CD4-positive, alpha-beta T cell (primary cell): ENCODE measurements around the gene TRPM5. TPM values are rescaled to one million over a fixed set of nuclear protein-coding genes. Genes with fewer than 3 reads are reported as not detected.

Experiments
- ATAC-seq: fragments of 200-7000 bp; cut with Tn5 transposase; one replicate; pipeline ENCODE4 v1.10.0; 2022; ENCODE audit warnings: mild to moderate bottlenecking; ENCODE audit not compliant: poor library complexity
- CTCF ChIA-PET: fragments of 350-600 bp; sonication (Branson Sonifier 250); formaldehyde crosslinking; loops from one replicate; lab custom pipeline; 2021; ENCODE audit warnings: antibody characterized with exemption, inconsistent platforms; lab: Charles Lee
- POLR2A ChIA-PET: fragments of 350-600 bp; sonication (Branson Sonifier 250); formaldehyde crosslinking; loops from one replicate; lab custom pipeline; 2021; ENCODE audit warnings: antibody characterized with exemption, inconsistent platforms; lab: Charles Lee
- DNase-seq, 14 experiments: peaks; one replicate each; pipeline ENCODE4 v3.0.0-alpha.2; 2013 to 2020; ENCODE audit warnings: mixed read lengths in 2 of 14
- H3K27ac ChIP-seq, 2 donors: one replicate each; pipeline versions ENCODE4 v1.5.1 to v1.7.0; 2013; ENCODE audit warnings: low read length in 2 of 2, low read depth in 1 of 2, mild to moderate bottlenecking in 1 of 2
- H3K27me3 ChIP-seq, 2 experiments: 1 replicate in 1 of 2; 2 replicates in 1 of 2; pipeline versions ENCODE4 v1.6.1 to v1.7.0; 2013; ENCODE audit warnings: low read length in 2 of 2, control low read depth in 1 of 2, mild to moderate bottlenecking in 1 of 2, moderate library complexity in 1 of 2; ENCODE audit not compliant: insufficient read depth in 2 of 2, control insufficient read depth in 1 of 2
- H3K36me3 ChIP-seq: one replicate; pipeline ENCODE4 v1.6.1; 2013; ENCODE audit warnings: low read length, control low read depth; ENCODE audit not compliant: insufficient read depth
- H3K4me1 ChIP-seq: one replicate; pipeline ENCODE4 v1.6.1; 2013; ENCODE audit warnings: low read length, control low read depth; ENCODE audit not compliant: insufficient read depth
- H3K4me3 ChIP-seq: one replicate; pipeline ENCODE4 v1.5.1; 2013; ENCODE audit warnings: mild to moderate bottlenecking, low read length, moderate library complexity
- H3K9me3 ChIP-seq, 2 experiments: 1 replicate in 1 of 2; 2 replicates in 1 of 2; pipeline versions ENCODE4 v1.6.1 to v1.7.0; 2013; ENCODE audit warnings: low read length in 2 of 2, mild to moderate bottlenecking in 2 of 2, control low read depth in 1 of 2, moderate library complexity in 1 of 2; ENCODE audit not compliant: control insufficient read depth in 1 of 2, insufficient read depth in 1 of 2
- H3K27ac Mint-ChIP-seq: one replicate; pipeline ENCODE4 v1.8.0; 2020; ENCODE audit warnings: mixed read lengths
- H3K27me3 Mint-ChIP-seq: one replicate; pipeline ENCODE4 v1.8.0; 2021; ENCODE audit warnings: mixed read lengths
- H3K36me3 Mint-ChIP-seq: one replicate; pipeline ENCODE4 v1.8.0; 2021; ENCODE audit warnings: low read depth, mixed read lengths
- H3K4me1 Mint-ChIP-seq: one replicate; pipeline ENCODE4 v1.8.0; 2021; ENCODE audit warnings: low read depth, mixed read lengths
- H3K4me3 Mint-ChIP-seq: one replicate; pipeline ENCODE4 v1.8.0; 2020; ENCODE audit warnings: mild to moderate bottlenecking, mixed read lengths
- H3K9me3 Mint-ChIP-seq: one replicate; pipeline ENCODE4 v1.8.0; 2020; ENCODE audit warnings: mixed read lengths
- CTCF ChIP-seq: fragments of 200-600 bp; IDR thresholded peaks from one replicate; pipeline ENCODE4 v1.8.0; 2022; ENCODE audit warnings: antibody characterized with exemption, mild to moderate bottlenecking
- intact Hi-C, 2 experiments: fragments of 100-400 bp; cut with DNase I in 1 of 2; cut with micrococcal nuclease in 1 of 2; formaldehyde crosslinking; loops; one replicate each; pipeline versions ENCODE4 v1.15.1 to v1.9.0; 2023 to 2025; cut with DNase I, micrococcal nuclease
- total RNA-seq, 174 experiments: library from RNA in 2 of 174; stranded (reverse) in 2 of 174; gene quantifications; one replicate each; pipeline ENCODE4 v1.2.3 and lab custom pipeline; 2021 to 2026

Gene TRPM5
- total RNA-seq, 2 experiments from 2014 or later, result 0.91 to 1.3 TPM

GRCh38 chr11:2447253-2447950, 3.1 kb upstream of the TRPM5 start:
- Histone ChIP-seq H3K4me3 (peak overlapping the region; percentile 75), H3K9me3 (no peaks in the 10 kb centered on the region), H3K36me3 (peaks cover 8% of the 10 kb centered on the region), H3K4me1 (peaks cover 64% of the 10 kb centered on the region), H3K27me3 (no peaks in the 10 kb centered on the region), H3K27ac (peak overlapping the region; percentile 38 to 44)
- peak overlapping the region; percentile 96 for H3K4me3 Mint-ChIP-seq
- ATAC-seq, result no peak
- peaks cover 3% of the 10 kb centered on the region for H3K36me3 Mint-ChIP-seq
- intact Hi-C loops, result loop anchor here (2.0 to 10.0 kb wide), 4 partner anchors 19 to 607 kb away; partner anchors contain the start of gene CARS1 (in 1 of the 2)
- H3K4me1 Mint-ChIP-seq, result peaks cover 42% of the 10 kb centered on the region
- H3K27me3 Mint-ChIP-seq, result no peaks in the 10 kb centered on the region
- POLR2A ChIA-PET, result interaction anchor here (1.0 to 5.3 kb wide), 2 partner anchors 12 to 18 kb away, joined by 3 to 36 read pairs; no protein-coding TSS in a partner anchor
- no peaks in the 10 kb centered on the region for H3K9me3 Mint-ChIP-seq
- CTCF ChIA-PET, result interaction anchor here (1.5 kb wide), 1 partner anchor 27 kb away, joined by 3 read pairs; no protein-coding TSS in a partner anchor
- peak overlapping the region; percentile 86 for H3K27ac Mint-ChIP-seq
- DNase-seq, result peak in 2 of 14 experiments; percentile 30 to 39
- no peak for TF ChIP-seq CTCF

GRCh38 chr11:2446590-2447252, 2.4 kb upstream of the TRPM5 start:
- peaks cover 8% of the 10 kb centered on the region for H3K36me3 ChIP-seq
- DNase-seq (peak in 7 of 14 experiments; percentile 15 to 63 (median 38)), ATAC-seq (no peak)
- POLR2A ChIA-PET, result interaction anchor here (1.0 to 5.3 kb wide), 4 partner anchors 13 to 145 kb away, joined by 3 to 36 read pairs (median 4); partner anchors contain the start of genes C11orf21 and TSPAN32
- CTCF ChIA-PET, result interaction anchor here (1.5 kb wide), 1 partner anchor 26 kb away, joined by 3 read pairs; no protein-coding TSS in a partner anchor
- H3K9me3 Mint-ChIP-seq, result no peaks in the 10 kb centered on the region
- no peaks in the 10 kb centered on the region for H3K27me3 Mint-ChIP-seq
- H3K4me3 ChIP-seq, result peak overlapping the region; percentile 75
- peak overlapping the region; percentile 38 to 44 for H3K27ac ChIP-seq
- no peaks in the 10 kb centered on the region for H3K9me3 ChIP-seq
- H3K4me1 Mint-ChIP-seq, result peaks cover 49% of the 10 kb centered on the region
- H3K36me3 Mint-ChIP-seq, result peaks cover 3% of the 10 kb centered on the region
- no peak for TF ChIP-seq CTCF
- peak overlapping the region; percentile 96 for H3K4me3 Mint-ChIP-seq
- H3K27me3 ChIP-seq, result no peaks in the 10 kb centered on the region
- H3K4me1 ChIP-seq, result peaks cover 67% of the 10 kb centered on the region
- intact Hi-C loops, result loop anchor here (2.0 to 10.0 kb wide), 4 partner anchors 20 to 608 kb away; partner anchors contain the start of gene CARS1 (in 1 of the 2)
- peak overlapping the region; percentile 86 for H3K27ac Mint-ChIP-seq
